ENCODE results near the gene AUTS2. TPM values are rescaled to one million over a fixed set of nuclear protein-coding genes. Genes with fewer than 3 reads are reported as not detected.
A peak's percentile ranks its signal among the peaks of the same experiment; 100 is the strongest.

The AUTS2 gene
- total and polyA plus RNA-seq, 10 donors = 6.1 to 54.8 (median 29.1) TPM

DNA sequence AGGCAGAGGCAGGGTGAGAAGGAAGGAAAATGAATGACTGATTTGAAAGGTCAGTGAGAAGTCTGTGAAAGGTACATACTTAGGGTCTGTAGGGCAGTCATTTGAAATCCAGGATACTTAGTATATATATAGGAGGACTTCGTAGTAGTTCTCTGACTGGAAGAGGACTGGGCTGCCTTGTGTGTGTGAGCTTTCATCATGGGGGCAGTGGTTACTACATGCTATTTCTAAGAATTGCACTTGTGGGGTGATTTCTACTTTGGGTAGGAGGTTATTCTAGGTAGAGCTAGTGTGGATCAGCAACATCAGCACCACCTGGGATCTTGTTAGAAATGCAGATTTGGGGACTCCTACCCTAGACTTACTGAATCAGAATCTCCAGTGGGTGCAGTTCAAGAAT lies 104.1 kb downstream of the AUTS2 start:
- peaks cover 0 to 13% (median 0%) of the 10 kb centered on the region in 6 donors for H3K4me1 ChIP-seq
- intact Hi-C loops (cut with DNase I; ENCODE audit: low total_unique reads) = no loop called here
- WGBS, 5 donors = 79 to 96% (median 86%) methylated on average over 1 of the region's 1 CpG
- H3K27me3 ChIP-seq (replicated peaks in 1 of 7) = no peaks in the 10 kb centered on the region
- H3K36me3 ChIP-seq = no peaks in the 10 kb centered on the region
- no peak overlapping the region for H3K4me3 ChIP-seq
- no peak overlapping the region for H3K27ac ChIP-seq
- no peak for DNase-seq
- TF ChIP-seq POLR2AphosphoS5 (IDR thresholded peaks at IDR 0.05) = no peak
- TF ChIP-seq, protein P1, sequence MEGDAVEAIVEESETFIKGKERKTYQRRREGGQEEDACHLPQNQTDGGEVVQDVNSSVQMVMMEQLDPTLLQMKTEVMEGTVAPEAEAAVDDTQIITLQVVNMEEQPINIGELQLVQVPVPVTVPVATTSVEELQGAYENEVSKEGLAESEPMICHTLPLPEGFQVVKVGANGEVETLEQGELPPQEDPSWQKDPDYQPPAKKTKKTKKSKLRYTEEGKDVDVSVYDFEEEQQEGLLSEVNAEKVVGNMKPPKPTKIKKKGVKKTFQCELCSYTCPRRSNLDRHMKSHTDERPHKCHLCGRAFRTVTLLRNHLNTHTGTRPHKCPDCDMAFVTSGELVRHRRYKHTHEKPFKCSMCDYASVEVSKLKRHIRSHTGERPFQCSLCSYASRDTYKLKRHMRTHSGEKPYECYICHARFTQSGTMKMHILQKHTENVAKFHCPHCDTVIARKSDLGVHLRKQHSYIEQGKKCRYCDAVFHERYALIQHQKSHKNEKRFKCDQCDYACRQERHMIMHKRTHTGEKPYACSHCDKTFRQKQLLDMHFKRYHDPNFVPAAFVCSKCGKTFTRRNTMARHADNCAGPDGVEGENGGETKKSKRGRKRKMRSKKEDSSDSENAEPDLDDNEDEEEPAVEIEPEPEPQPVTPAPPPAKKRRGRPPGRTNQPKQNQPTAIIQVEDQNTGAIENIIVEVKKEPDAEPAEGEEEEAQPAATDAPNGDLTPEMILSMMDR (IDR thresholded peaks at IDR 0.05 in 8 of 11, conservative IDR thresholded peaks at IDR 0.05 in 3 of 11) = no peak
- TF ChIP-seq POLR2A (IDR thresholded peaks at IDR 0.05) = no peak
- H3K9me3 ChIP-seq = no peaks in the 10 kb centered on the region

DNA sequence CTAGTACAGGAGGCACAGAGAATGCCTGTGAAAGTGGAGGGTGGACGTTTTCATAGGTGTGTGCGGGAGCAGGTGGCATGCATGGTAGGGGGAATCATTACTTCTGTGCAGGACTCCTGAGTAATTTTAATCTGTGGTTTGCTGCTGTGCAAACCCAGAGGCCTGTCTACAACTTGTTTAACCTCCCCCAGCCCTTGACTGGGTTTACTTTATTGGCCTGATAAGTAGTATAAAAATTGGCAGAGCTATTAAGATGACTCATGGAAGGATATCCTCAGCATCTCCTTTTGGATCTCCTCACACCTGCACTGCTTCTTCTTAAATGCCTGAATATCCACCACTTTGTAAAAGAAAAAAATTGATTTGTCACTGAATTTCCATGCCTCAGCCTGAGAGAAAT lies 104.8 kb downstream of the AUTS2 start:
- no peaks in the 10 kb centered on the region for H3K9me3 ChIP-seq
- H3K27ac ChIP-seq = no peak overlapping the region
- intact Hi-C loops (cut with DNase I; ENCODE audit: low total_unique reads) = no loop called here
- no peaks in the 10 kb centered on the region for H3K36me3 ChIP-seq
- TF ChIP-seq POLR2A (IDR thresholded peaks at IDR 0.05) = no peak
- TF ChIP-seq POLR2AphosphoS5 (IDR thresholded peaks at IDR 0.05) = no peak
- TF ChIP-seq, protein P1 (IDR thresholded peaks at IDR 0.05 in 8 of 11, conservative IDR thresholded peaks at IDR 0.05 in 3 of 11) = no peak
- peaks cover 0 to 4% (median 0%) of the 10 kb centered on the region in 7 donors for H3K27me3 ChIP-seq (replicated peaks in 1 of 7)
- 32 to 80% (median 44%) methylated on average over 2 of the region's 2 CpGs for WGBS, 5 donors
- H3K4me3 ChIP-seq = no peak overlapping the region
- no peak for DNase-seq
- H3K4me1 ChIP-seq = peaks cover 0 to 7% (median 0%) of the 10 kb centered on the region in 6 donors

DNA sequence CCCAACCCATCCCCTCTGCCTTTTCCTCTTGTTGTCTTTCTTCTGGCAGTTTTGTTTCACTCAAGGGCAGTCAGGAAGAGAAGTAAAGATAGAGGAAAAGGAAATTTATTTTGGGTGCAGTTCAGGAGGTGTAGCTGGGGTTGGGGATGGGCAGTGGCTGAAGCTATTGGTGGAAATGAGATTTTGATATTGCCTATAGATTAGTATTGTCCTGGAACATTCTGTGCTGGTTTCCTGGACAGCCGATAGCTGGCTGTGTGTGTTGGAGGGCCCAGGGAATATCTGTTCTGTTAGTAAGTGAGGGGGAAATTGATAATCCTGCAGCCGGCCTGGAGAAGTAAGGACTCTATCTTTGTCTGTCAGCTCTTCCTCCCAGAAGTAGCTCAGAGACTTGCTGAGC lies 107.8 kb downstream of the AUTS2 start:
- Histone ChIP-seq H3K36me3 (no peaks in the 10 kb centered on the region), H3K4me3 (no peak overlapping the region), H3K9me3 (no peaks in the 10 kb centered on the region), H3K4me1 (peaks cover 0 to 19% (median 3%) of the 10 kb centered on the region in 6 donors), H3K27ac (no peak overlapping the region), H3K27me3 (replicated peaks in 1 of 7) (peaks cover 0 to 4% (median 0%) of the 10 kb centered on the region in 7 donors)
- intact Hi-C loops (cut with DNase I; ENCODE audit: low total_unique reads) = no loop called here
- DNase-seq = no peak
- TF ChIP-seq POLR2AphosphoS5 (IDR thresholded peaks at IDR 0.05) (no peak), POLR2A (IDR thresholded peaks at IDR 0.05) (no peak)
- TF ChIP-seq, protein P1 (IDR thresholded peaks at IDR 0.05 in 8 of 11, conservative IDR thresholded peaks at IDR 0.05 in 3 of 11) = no peak
- WGBS, 5 donors = 72 to 84% (median 80%) methylated on average over 2 of the region's 2 CpGs

DNA sequence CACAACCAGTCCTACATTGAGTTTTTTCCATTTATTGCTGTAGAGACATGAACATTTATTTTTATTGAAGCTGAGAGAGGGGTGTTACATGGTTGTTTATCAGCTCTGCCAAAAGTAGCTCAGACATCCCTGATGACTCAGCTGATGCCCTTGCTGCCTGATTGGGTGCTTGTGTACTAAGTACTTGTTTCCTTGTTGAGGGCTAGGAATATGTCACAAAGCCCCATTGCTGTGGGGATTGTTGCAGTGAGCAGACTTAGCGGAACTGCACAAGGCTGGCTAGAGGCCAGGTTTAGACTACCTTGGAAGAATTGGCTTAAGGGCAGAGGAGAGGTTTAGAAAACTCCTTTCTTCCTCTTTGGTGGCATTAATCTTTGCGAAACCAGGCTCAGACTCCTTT lies 110.6 kb downstream of the AUTS2 start:
- Histone ChIP-seq H3K4me3 (no peak overlapping the region), H3K4me1 (peaks cover 0 to 12% (median 3%) of the 10 kb centered on the region in 6 donors), H3K27ac (no peak overlapping the region), H3K27me3 (replicated peaks in 1 of 7) (peaks cover 0 to 4% (median 0%) of the 10 kb centered on the region in 7 donors), H3K9me3 (no peaks in the 10 kb centered on the region), H3K36me3 (no peaks in the 10 kb centered on the region)
- intact Hi-C loops (cut with DNase I; ENCODE audit: low total_unique reads) = no loop called here
- TF ChIP-seq, protein P1 (IDR thresholded peaks at IDR 0.05 in 8 of 11, conservative IDR thresholded peaks at IDR 0.05 in 3 of 11) = no peak
- TF ChIP-seq POLR2A (IDR thresholded peaks at IDR 0.05) (no peak), POLR2AphosphoS5 (IDR thresholded peaks at IDR 0.05) (peak in 1 of 3 donors; percentile 23)
- no peak for DNase-seq
- WGBS, 5 donors = 33 to 60% (median 44%) methylated on average over 2 of the region's 2 CpGs

Data from spleen (tissue), 11 donors.